Spleen (tissue), 7 donors: ENCODE measurements around the gene VPS35L.

Experiments
- CTCF ChIP-seq, 11 experiments: fragments of 200-600 bp in 7 of 11; fragments of 450-650 bp in 4 of 11; sonication (generic) in 4 of 11; IDR thresholded peaks in 8 of 11; conservative IDR thresholded peaks in 3 of 11; 1 replicate in 7 of 11; 2 replicates in 4 of 11; pipeline versions ENCODE4 v1.4.0 to v1.8.0; 2016 to 2021; ENCODE audit warnings: antibody characterized with exemption in 11 of 11, inconsistent platforms in 4 of 11, mild to moderate bottlenecking in 1 of 11
- POLR2A ChIP-seq, 3 donors: fragments of 450-650 bp; IDR thresholded peaks; one replicate each; pipeline ENCODE4 v1.5.1; 2017; ENCODE audit warnings: antibody characterized with exemption in 3 of 3, mild to moderate bottlenecking in 1 of 3
- POLR2AphosphoS5 ChIP-seq, 3 donors: sonication (generic); formaldehyde crosslinking; IDR thresholded peaks; one replicate each; pipeline ENCODE4 v1.5.1; 2017; ENCODE audit warnings: antibody characterized with exemption in 3 of 3
- donor health status: DM: no; HTN: no; CAD: no; lungs with moderate emphysema.
- donor health status: DM: no; HTN: no; CAD: no.
- donor health status: DM: no; HTN: no; CAD: no.

DNA sequence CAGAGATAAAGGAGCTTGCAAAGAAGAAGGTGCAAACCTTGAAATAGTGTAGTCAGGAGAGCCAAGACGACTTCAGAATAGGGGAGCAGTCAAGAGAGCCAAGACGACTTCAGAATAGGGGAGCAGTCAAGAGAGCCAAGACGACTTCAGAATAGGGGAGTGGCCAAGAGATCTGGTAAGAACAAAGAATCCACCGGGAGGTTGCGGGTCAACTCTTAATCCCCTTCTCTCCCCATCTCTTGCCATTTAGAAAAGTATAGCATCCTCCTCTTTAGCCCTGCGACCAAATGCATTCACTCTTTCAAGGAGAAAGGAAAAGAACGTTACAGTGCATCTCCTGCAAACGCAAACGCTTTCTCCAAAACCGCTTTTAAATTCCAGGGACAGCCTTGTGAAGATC lies 161.8 kb downstream of the VPS35L start:
- TF ChIP-seq CTCF (IDR thresholded peaks at IDR 0.05 in 8 of 11, conservative IDR thresholded peaks at IDR 0.05 in 3 of 11) = no peak
- TF ChIP-seq POLR2A (IDR thresholded peaks at IDR 0.05) = no peak
- TF ChIP-seq POLR2AphosphoS5 (IDR thresholded peaks at IDR 0.05) = no peak
